Body of pancreas (tissue), 4 donors: Measurements from ENCODE around the gene POLD2.

Source experiments
- POLR2A ChIP-seq, 3 donors: fragments of 450-650 bp; IDR thresholded peaks; one replicate each; pipeline ENCODE4 v1.6.1; 2016; ENCODE audit warnings: antibody characterized with exemption in 3 of 3, mild to moderate bottlenecking in 2 of 3
- TF ChIP-seq, protein P1 (sequence below), 7 experiments: fragments of 450-650 bp in 4 of 7; fragments of 200-600 bp in 3 of 7; sonication (generic) in 3 of 7; IDR thresholded peaks; one replicate each; pipeline ENCODE4 v1.5.1; 2016 to 2019; ENCODE audit warnings: antibody characterized with exemption in 7 of 7

DNA sequence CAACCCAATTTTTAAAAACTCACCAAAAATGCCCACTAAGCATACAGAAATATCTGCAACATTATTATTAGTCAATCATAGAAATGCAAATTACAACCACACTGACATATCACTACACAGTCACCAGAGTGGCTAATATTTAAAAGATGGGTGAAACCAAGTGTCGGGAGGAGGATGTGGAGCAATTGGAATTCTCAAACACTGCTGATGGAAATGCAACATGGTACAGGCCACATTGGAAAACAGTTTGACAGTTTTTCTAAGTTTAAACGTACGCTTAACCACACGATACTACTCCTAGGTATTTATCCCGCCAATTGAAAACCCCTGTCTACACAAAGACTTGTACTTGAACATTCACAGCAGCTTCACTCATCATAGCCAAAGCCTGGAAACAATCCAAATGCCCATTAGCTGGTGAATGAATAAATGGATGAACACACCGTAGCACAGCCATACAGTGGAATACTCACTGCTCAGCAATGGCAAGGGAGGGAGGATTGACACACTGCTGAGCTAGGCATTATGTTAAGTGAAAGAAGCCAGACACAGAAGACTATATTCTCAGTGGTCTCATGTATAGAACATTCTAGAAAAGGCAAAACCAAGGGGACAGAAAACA is 49.6 kb upstream of the POLD2 start:
- TF ChIP-seq, protein P1, sequence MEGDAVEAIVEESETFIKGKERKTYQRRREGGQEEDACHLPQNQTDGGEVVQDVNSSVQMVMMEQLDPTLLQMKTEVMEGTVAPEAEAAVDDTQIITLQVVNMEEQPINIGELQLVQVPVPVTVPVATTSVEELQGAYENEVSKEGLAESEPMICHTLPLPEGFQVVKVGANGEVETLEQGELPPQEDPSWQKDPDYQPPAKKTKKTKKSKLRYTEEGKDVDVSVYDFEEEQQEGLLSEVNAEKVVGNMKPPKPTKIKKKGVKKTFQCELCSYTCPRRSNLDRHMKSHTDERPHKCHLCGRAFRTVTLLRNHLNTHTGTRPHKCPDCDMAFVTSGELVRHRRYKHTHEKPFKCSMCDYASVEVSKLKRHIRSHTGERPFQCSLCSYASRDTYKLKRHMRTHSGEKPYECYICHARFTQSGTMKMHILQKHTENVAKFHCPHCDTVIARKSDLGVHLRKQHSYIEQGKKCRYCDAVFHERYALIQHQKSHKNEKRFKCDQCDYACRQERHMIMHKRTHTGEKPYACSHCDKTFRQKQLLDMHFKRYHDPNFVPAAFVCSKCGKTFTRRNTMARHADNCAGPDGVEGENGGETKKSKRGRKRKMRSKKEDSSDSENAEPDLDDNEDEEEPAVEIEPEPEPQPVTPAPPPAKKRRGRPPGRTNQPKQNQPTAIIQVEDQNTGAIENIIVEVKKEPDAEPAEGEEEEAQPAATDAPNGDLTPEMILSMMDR (IDR thresholded peaks at IDR 0.05) = no peak
- no peak for TF ChIP-seq POLR2A (IDR thresholded peaks at IDR 0.05)
